ENCODE measurements around the gene COL4A2. TPM values are rescaled to one million over a fixed set of nuclear protein-coding genes. Genes with fewer than 3 reads are reported as not detected.

Gene COL4A2
- total RNA-seq, 1 experiment from 2014 or later, result 35.0 TPM

DNA sequence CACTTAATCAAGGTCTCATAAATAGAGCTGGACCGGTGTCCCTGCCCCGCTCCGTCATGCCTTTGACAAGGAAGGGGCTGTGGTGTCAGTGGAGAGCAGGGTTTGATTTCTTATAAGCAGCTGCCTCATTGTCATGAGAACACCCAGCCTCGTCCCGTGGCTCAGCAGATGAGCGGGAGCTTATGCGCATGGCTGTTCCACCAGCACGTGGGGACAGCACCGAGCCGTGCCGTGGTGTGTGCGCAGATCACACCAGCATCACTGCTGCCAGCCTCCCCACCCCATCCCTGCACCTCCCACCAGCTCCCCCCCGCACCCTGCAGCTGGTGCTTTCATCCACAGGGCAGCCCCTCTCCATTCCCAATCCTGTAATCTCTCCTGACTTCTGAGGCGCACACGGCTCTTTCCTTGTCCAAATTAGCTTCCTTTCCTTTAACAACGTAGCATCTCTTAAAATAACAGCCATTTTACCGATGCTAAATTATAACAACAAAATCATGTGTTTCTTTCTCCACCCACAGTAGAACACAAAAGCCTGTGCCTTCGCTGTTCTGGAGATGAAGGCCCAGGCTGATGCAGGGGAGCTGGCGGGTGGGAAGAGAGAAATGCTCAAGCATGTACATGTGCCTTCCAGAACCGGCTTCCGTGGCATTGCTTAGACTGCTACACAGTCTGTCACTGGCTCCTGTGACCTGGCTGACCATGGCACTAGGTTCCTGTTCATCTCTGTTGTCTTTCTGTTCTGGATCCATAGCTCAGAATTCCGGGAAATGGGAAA is 157.7 kb downstream of the COL4A2 start:
- no peak for DNase-seq (ENCODE audit: extremely low read depth, low read depth)

- no peak for DNase-seq (ENCODE audit: extremely low read depth, low read depth)
Measured at GRCh38 chr13:110465696-110466095, 158.6 kb downstream of the COL4A2 start.

DNA sequence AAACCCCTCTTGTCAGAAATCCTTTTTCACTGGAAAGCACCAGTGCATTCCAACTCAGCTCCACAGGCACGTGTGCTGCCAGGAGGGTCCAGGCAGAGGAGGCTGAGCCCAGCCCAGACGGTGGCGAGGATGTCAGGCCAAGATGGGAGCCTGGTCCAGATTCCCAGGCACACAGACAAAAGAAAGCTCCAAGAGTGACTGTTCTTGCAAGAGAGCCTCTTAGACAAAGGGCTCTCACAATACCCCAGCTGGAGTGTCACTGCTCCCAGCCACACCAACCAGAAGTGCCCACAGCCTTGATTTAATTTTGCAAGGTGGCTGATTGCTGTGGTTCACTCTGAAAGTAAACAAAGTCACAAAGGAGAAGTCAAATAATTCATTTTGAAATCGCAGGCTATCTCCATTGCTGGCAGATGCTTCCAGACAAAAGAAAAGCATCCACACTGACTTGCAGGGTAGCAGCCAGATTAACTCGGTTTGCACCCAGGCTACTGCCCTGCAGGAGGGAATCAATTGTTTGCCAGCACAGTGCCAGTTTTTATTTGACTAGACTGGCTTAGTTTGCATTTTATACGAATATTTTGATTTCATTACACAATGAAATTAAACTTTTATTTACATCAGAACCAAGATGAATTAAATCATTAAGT is 159.3 kb downstream of the COL4A2 start:
- DNase-seq (ENCODE audit: extremely low read depth, low read depth), result no peak

- no peak for DNase-seq (ENCODE audit: extremely low read depth, low read depth)
Measured at GRCh38 chr13:110467516-110468110, 160.5 kb downstream of the COL4A2 start.

DNA sequence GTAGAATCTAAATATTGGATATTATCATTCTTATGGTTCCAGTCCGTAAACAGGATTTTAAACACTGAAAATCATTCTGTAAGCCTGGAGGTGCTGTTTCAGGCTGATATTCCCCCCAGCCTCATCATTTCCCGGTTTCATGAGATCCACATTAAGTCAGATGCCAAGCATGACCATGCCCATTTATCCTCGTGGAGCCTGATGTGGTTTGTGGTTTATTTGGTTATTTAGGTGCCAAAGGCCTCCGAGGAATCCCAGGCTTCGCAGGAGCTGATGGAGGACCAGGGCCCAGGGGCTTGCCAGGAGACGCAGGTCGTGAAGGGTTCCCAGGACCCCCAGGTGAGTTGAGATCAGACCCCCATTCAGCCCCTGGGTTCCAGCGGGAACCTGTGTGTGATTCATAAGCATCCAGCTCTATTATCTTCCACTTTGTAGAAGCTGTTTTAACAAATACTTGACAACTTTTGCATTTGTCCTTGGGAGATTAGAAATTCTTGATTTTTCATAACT is 162.0 kb downstream of the COL4A2 start:
- no peak for DNase-seq (ENCODE audit: extremely low read depth, low read depth)

- no peak for DNase-seq (ENCODE audit: extremely low read depth, low read depth)
Measured at GRCh38 chr13:110469597-110469996, 162.5 kb downstream of the COL4A2 start.

- no peak for DNase-seq (ENCODE audit: extremely low read depth, low read depth)
Measured at GRCh38 chr13:110470272-110471009, 163.4 kb downstream of the COL4A2 start.

- no peak for DNase-seq (ENCODE audit: extremely low read depth, low read depth)
Measured at GRCh38 chr13:110471156-110471832, 164.2 kb downstream of the COL4A2 start.

GRCh38 chr13:110471833-110472162 is 164.7 kb downstream of the COL4A2 start:
- DNase-seq (ENCODE audit: extremely low read depth, low read depth), result no peak

- DNase-seq (ENCODE audit: extremely low read depth, low read depth), result no peak
Measured at GRCh38 chr13:110472904-110473563, 165.9 kb downstream of the COL4A2 start.

DNA sequence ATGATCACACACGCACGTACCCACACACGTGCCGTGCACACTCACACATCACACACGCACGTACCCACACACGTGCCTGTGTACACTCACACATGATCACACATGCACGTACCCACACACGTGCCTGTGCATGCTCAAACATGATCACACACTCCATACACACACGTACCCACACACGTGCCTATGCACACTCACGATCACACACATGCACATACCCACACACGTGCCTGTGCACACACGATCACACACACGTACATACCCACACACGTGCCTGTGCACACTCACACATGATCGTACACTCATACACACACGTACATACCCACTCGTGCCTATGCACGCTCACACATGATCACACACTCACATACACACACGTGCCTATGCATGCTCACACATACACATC is 167.6 kb downstream of the COL4A2 start:
- DNase-seq (ENCODE audit: extremely low read depth, low read depth), result no peak

DNA sequence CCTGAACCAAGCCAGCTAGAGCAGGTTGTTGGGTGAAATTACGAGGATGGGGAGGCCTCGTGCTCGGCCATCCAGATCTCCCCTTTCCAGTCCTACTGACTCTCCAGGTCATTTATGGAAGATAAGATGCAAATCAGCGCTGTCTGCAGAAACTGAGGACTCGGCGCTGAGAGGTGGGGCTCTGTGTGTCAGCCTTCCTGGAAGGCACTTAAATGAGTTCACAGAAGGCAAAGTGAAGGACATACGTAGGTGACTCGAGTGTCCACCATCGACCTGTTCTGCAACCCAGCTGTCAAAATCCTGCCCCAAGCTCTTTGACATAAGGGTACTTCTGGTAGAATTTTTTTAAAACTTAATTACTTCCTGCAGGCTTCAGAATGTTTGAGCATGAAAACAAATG is 168.0 kb downstream of the COL4A2 start:
- DNase-seq (ENCODE audit: extremely low read depth, low read depth), result no peak

GRCh38 chr13:110475550-110476219 is 168.6 kb downstream of the COL4A2 start:
- no peak for DNase-seq (ENCODE audit: extremely low read depth, low read depth)

DNA sequence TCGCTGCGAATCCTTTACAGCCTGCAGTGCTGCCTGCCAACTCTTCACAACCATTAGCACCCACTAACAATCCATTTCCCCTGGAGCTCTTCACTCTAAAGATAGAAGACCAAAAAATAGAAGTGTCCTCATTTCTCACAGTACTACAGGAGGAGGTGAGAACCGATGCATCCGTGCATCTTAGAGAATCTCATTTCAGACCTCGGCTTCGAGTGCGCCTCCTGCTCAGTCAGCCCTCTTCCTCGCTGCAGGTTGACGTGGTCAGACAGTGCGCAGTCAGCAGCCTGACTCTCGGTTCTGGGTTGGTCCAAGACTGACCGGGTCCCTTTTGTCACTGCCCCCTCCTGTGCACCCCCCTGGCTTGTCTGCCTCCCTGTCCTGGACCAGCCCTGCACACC is 169.1 kb downstream of the COL4A2 start:
- no peak for DNase-seq (ENCODE audit: extremely low read depth, low read depth)

DNA sequence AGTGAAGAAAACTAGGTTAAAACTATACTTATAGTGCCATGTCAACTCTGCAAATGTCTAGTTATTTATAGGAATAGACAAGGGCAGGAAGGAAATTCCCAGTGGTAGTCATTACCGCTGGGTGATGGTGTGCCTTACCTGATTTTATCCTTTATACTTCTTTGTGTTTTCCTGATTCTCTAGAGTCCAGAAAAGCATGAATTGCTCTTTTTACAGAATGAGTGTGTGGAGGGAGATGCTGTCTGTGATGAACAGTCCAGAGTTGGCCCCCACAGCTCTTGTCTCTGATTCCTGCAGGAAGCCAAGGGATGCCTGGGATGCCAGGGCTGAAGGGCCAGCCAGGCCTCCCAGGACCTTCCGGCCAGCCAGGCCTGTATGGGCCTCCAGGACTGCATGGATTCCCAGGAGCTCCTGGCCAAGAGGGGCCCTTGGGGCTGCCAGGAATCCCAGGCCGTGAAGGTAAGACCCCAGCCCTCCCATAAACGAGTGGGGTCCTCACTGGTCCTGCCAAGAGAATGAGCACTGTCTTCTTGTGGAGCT is 170.7 kb downstream of the COL4A2 start:
- DNase-seq (ENCODE audit: extremely low read depth, low read depth), result no peak

DNA sequence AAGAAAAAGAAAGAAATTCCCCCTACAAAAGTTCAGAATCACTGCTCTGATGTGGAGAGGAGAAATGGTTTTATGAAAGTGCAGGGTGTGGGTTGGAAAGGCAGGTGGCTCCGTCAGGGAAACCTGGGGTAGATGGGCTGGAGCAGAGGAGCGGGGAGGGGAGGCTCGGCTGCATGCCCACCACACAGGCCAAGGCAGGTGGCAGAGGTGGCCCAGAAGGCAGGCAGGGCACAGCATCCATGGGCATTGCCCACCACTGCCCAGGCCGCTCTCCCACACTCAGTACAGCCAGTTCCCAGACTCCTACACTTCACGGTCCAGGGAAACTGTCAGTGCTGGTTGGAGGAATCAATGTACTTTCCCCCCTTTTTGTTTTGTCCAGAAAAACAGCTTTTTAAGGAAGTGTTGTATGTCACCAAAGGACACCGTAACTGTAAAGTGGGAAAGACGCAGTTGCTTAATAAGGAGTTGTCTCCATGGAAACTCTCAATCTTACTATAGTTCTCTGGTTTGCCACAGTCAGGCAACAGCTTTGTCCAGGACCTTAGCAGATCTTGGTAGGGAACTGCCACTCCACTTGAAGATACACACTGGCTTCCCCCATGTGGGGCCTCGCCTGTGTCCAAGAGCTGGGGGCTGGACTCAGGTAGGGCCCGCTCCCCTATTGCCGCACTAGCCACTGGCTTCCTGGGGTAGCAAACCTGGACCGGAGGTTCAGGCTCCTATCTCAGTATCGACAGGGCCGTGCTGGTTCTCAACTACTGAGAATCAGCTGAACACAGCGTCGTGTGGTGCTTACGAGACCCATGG is 171.5 kb downstream of the COL4A2 start:
- no peak for DNase-seq (ENCODE audit: extremely low read depth, low read depth)

DNA sequence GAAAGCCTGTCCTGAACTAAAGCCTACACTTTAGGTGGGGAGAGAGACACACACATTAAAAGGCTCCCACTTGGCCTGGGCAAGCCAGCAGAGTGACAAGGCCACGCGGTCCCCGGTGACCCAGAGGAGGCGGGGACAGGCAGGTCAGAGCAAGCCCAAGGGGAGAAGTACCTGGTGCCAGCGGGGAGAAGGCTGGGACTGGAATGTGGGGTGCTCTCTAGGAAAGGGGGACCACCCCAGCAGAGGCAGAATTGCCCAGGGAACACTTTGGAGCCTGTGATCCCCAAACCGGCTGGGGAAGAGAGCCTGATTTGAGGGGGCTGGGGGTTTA is 172.1 kb downstream of the COL4A2 start:
- DNase-seq (ENCODE audit: extremely low read depth, low read depth), result no peak

- DNase-seq (ENCODE audit: extremely low read depth, low read depth), result no peak
Measured at GRCh38 chr13:110479648-110480047, 172.6 kb downstream of the COL4A2 start.

GRCh38 chr13:110480161-110480560 is 173.1 kb downstream of the COL4A2 start:
- DNase-seq (ENCODE audit: extremely low read depth, low read depth), result no peak

Data from NCI-H460 (cell line).